HEK293 (cell line): ENCODE results near the gene CCDC3.

Experiments used
- CTCF ChIA-PET: fragments of 350-600 bp; formaldehyde crosslinking; extraction: SDS; loops from one replicate; lab custom pipeline; 2021; ENCODE audit warnings: antibody characterized with exemption; lab: Yijun Ruan, JAX
- POLR2A ChIA-PET: fragments of 300-600 bp; formaldehyde crosslinking; extraction: SDS; loops from one replicate; lab custom pipeline; 2020; ENCODE audit warnings: antibody characterized with exemption, inconsistent platforms; lab: Yijun Ruan, JAX
- H3K27ac ChIP-seq: fragments of 200-500 bp; sonication (Bioruptor generic); 2 replicates; pipeline ENCODE4 v1.5.1; 2014; ENCODE audit warnings: low read depth, low read length, control low read depth, inconsistent platforms; ENCODE audit errors: extremely low read depth
- H3K36me3 ChIP-seq, 2 experiments: fragments of 200-500 bp in 1 of 2; sonication (Bioruptor generic) in 1 of 2; 1 replicate in 1 of 2; 2 replicates in 1 of 2; pipeline ENCODE4 v1.5.1; 2014 to 2017; ENCODE audit warnings: inconsistent platforms in 2 of 2, low read length in 2 of 2; ENCODE audit not compliant: control insufficient read depth in 2 of 2, insufficient read depth in 1 of 2
- H3K4me1 ChIP-seq: fragments of 200-500 bp; sonication (Bioruptor generic); 2 replicates; pipeline ENCODE4 v1.5.1; 2014; ENCODE audit warnings: mild to moderate bottlenecking, low read length, inconsistent platforms; ENCODE audit not compliant: control insufficient read depth, insufficient read depth
- H3K4me3 ChIP-seq: 2 replicates; pipeline ENCODE4 v1.5.1; 2011; ENCODE audit warnings: low read depth, mild to moderate bottlenecking, control low read depth, low read length, moderate library complexity
- H3K9me3 ChIP-seq: fragments of 200-500 bp; sonication (Bioruptor generic); 2 replicates; pipeline ENCODE4 v1.5.1; 2014; ENCODE audit warnings: low read depth, low read length, inconsistent platforms; ENCODE audit not compliant: control insufficient read depth, insufficient read depth
- BCL11B ChIP-seq: fragments of 450-650 bp; formaldehyde crosslinking; IDR thresholded peaks from 2 replicates; pipeline ENCODE4 v1.5.1; 2016; ENCODE audit warnings: low read depth, missing biosample characterization, missing genetic modification characterization
- FEZF1 ChIP-seq: fragments of 450-650 bp; formaldehyde crosslinking; IDR thresholded peaks from 2 replicates; pipeline ENCODE4 v1.5.1; 2016; ENCODE audit warnings: missing biosample characterization, missing genetic modification characterization
- MZF1 ChIP-seq: fragments of 450-650 bp; formaldehyde crosslinking; IDR thresholded peaks from 2 replicates; pipeline ENCODE4 v1.5.1; 2017; ENCODE audit warnings: missing biosample characterization, missing genetic modification characterization, borderline replicate concordance
- PBX3 ChIP-seq: sonication (generic); formaldehyde crosslinking; IDR thresholded peaks from 2 replicates; pipeline ENCODE4 v1.8.1; 2022; ENCODE audit warnings: mild to moderate bottlenecking, moderate library complexity, missing genetic modification reagents
- REPIN1 ChIP-seq: fragments of 450-650 bp; formaldehyde crosslinking; IDR thresholded peaks from 2 replicates; pipeline ENCODE4 v1.5.1; 2017; ENCODE audit warnings: missing biosample characterization, missing genetic modification characterization, low read depth
- TCF7L2 ChIP-seq: IDR thresholded peaks from 2 replicates; pipeline ENCODE4 v1.6.1; 2011; ENCODE audit warnings: low read depth, mild to moderate bottlenecking, inconsistent platforms, low read length, moderate library complexity, borderline replicate concordance
- TRIM28 ChIP-seq: IDR thresholded peaks from 2 replicates; pipeline ENCODE4 v1.6.1; 2011; ENCODE audit warnings: low read length, control low read depth, borderline replicate concordance
- ZBTB26 ChIP-seq: fragments of 450-650 bp; formaldehyde crosslinking; optimal IDR thresholded peaks from 2 replicates; pipeline ENCODE3; 2016; ENCODE audit warnings: missing biosample characterization, mild to moderate bottlenecking, missing genetic modification characterization
- ZFP69B ChIP-seq: fragments of 450-650 bp; formaldehyde crosslinking; IDR thresholded peaks from 2 replicates; pipeline ENCODE4 v1.5.1; 2016; ENCODE audit warnings: missing biosample characterization, missing genetic modification characterization
- ZNF10 ChIP-seq: fragments of 450-650 bp; formaldehyde crosslinking; IDR thresholded peaks from 2 replicates; pipeline ENCODE4 v1.5.1; 2017; ENCODE audit warnings: missing biosample characterization, missing genetic modification characterization
- ZNF140 ChIP-seq: fragments of 450-650 bp; formaldehyde crosslinking; IDR thresholded peaks from 2 replicates; pipeline ENCODE4 v1.5.1; 2016; ENCODE audit warnings: missing biosample characterization, missing genetic modification characterization
- ZNF175 ChIP-seq: fragments of 450-650 bp; formaldehyde crosslinking; IDR thresholded peaks from 2 replicates; pipeline ENCODE4 v1.5.1; 2016; ENCODE audit warnings: missing biosample characterization, missing genetic modification characterization
- ZNF350 ChIP-seq: fragments of 450-650 bp; formaldehyde crosslinking; IDR thresholded peaks from 2 replicates; pipeline ENCODE4 v1.5.0; 2017; ENCODE audit warnings: missing biosample characterization, mild to moderate bottlenecking, missing genetic modification characterization
- ZNF394 ChIP-seq: fragments of 450-650 bp; formaldehyde crosslinking; IDR thresholded peaks from 2 replicates; pipeline ENCODE4 v1.5.1; 2016; ENCODE audit warnings: missing biosample characterization, missing genetic modification characterization, mild to moderate bottlenecking, moderate library complexity, borderline replicate concordance
- ZNF501 ChIP-seq: fragments of 450-650 bp; formaldehyde crosslinking; IDR thresholded peaks from 2 replicates; pipeline ENCODE4 v1.5.1; 2016; ENCODE audit warnings: missing biosample characterization, missing genetic modification characterization
- ZNF514 ChIP-seq: fragments of 450-650 bp; formaldehyde crosslinking; IDR thresholded peaks from 2 replicates; pipeline ENCODE4 v1.5.1; 2016; ENCODE audit warnings: missing biosample characterization, missing genetic modification characterization
- ZNF558 ChIP-seq: fragments of 450-650 bp; formaldehyde crosslinking; IDR thresholded peaks from 2 replicates; pipeline ENCODE4 v1.5.1; 2016; ENCODE audit warnings: missing biosample characterization, missing genetic modification characterization
- ZNF670 ChIP-seq: fragments of 450-650 bp; formaldehyde crosslinking; IDR thresholded peaks from 2 replicates; pipeline ENCODE4 v1.5.1; 2016; ENCODE audit warnings: missing biosample characterization, missing genetic modification characterization, low read depth
- ZNF747 ChIP-seq: fragments of 450-650 bp; formaldehyde crosslinking; IDR thresholded peaks from 2 replicates; pipeline ENCODE4 v1.5.1; 2016; ENCODE audit warnings: missing biosample characterization, missing genetic modification characterization
- TF ChIP-seq, protein P1 (sequence below): fragments of 450-650 bp; formaldehyde crosslinking; IDR thresholded peaks from 2 replicates; pipeline ENCODE4 v1.5.1; 2016; ENCODE audit warnings: missing biosample characterization, missing genetic modification characterization
- TF ChIP-seq, protein P2 (sequence below): fragments of 450-650 bp; IDR thresholded peaks from 2 replicates; pipeline ENCODE4 v1.5.1; 2018; ENCODE audit warnings: missing biosample characterization, mild to moderate bottlenecking, missing genetic modification characterization

The CCDC3 gene

DNA sequence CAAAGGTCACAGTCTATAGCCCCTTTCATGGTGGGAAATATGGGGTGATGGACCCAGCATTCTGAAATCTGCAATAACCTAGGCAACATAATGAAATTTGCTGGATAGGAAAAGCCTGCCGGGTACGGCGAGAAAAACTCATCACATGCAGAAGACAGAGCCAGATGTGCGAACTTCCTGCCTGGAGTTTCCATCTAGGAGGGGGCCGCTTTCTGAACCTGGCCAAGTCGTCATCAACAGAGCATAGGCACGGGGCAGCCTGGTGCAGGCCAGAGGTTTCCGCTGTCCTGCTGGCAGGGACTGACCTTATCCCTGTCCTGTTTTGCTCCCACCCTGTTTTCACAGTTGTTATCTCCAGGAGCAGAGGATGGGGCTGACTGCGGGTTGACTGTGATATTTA, 27.4 kb downstream of the CCDC3 start:
- no peak overlapping the region for H3K4me3 ChIP-seq
- no peaks in the 10 kb centered on the region for H3K9me3 ChIP-seq
- TF ChIP-seq ZBTB26 (tag by site-specific recombination) (no peak), ZNF394 (no peak), ZNF558 (no peak), MZF1 (tag by site-specific recombination) (no peak), BCL11B (no peak), ZNF670 (tag by site-specific recombination) (no peak), PBX3 (CRISPR knock-in tag) (no peak), ZNF747 (tag by site-specific recombination) (no peak), ZNF350 (tag by site-specific recombination) (no peak), TRIM28 (no peak), FEZF1 (tag by site-specific recombination) (no peak), ZNF140 (tag by site-specific recombination) (no peak), ZNF514 (tag by site-specific recombination) (no peak), ZNF175 (no peak), TCF7L2 (no peak), ZFP69B (tag by site-specific recombination) (no peak)
- TF ChIP-seq, protein P1, sequence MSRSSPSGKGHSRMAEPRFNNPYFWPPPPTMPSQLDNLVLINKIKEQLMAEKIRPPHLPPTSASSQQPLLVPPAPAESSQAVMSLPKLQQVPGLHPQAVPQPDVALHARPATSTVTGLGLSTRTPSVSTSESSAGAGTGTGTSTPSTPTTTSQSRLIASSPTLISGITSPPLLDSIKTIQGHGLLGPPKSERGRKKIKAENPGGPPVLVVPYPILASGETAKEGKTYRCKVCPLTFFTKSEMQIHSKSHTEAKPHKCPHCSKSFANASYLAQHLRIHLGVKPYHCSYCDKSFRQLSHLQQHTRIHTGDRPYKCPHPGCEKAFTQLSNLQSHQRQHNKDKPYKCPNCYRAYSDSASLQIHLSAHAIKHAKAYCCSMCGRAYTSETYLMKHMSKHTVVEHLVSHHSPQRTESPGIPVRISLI (tag by site-specific recombination): no peak
- POLR2A ChIA-PET: no interaction called here
- CTCF ChIA-PET: no interaction called here
- no peaks in the 10 kb centered on the region for H3K36me3 ChIP-seq
- no peak overlapping the region for H3K27ac ChIP-seq
- H3K4me1 ChIP-seq: no peaks in the 10 kb centered on the region

GRCh38 chr10:12973149-12973718, 28.3 kb downstream of the CCDC3 start:
- Histone ChIP-seq H3K9me3 (no peaks in the 10 kb centered on the region), H3K4me1 (no peaks in the 10 kb centered on the region), H3K27ac (no peak overlapping the region), H3K4me3 (no peak overlapping the region), H3K36me3 (no peaks in the 10 kb centered on the region)
- TF ChIP-seq, protein P2, sequence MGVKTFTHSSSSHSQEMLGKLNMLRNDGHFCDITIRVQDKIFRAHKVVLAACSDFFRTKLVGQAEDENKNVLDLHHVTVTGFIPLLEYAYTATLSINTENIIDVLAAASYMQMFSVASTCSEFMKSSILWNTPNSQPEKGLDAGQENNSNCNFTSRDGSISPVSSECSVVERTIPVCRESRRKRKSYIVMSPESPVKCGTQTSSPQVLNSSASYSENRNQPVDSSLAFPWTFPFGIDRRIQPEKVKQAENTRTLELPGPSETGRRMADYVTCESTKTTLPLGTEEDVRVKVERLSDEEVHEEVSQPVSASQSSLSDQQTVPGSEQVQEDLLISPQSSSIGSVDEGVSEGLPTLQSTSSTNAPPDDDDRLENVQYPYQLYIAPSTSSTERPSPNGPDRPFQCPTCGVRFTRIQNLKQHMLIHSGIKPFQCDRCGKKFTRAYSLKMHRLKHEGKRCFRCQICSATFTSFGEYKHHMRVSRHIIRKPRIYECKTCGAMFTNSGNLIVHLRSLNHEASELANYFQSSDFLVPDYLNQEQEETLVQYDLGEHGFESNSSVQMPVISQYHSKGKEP: no peak
- no peak for TF ChIP-seq TCF7L2
- no peak for TF ChIP-seq ZNF501
- no peak for TF ChIP-seq ZNF10 (tag by site-specific recombination)
- TF ChIP-seq REPIN1 (tag by site-specific recombination): no peak
- ChIA-PET CTCF (no interaction called here), POLR2A (no interaction called here)
